ENCODE results near the gene NAT10. TPM values are rescaled to one million over a fixed set of nuclear protein-coding genes. Genes with fewer than 3 reads are reported as not detected.

NAT10 gene
- total RNA-seq, 2 donors from 2014 or later: 22.6 to 38.2 TPM

GRCh38 chr11:34184505-34185015 is 79.1 kb downstream of the NAT10 start:
- Histone ChIP-seq H3K4me3 (no peak overlapping the region), H3K27me3 (no peaks in the 10 kb centered on the region), H3K36me3 (replicated peaks in 1 of 2; ENCODE audit: insufficient read depth in 1 of 2, low read depth in 2 of 2) (no peaks in the 10 kb centered on the region), H3K27ac (no peak overlapping the region), H3K4me1 (peaks cover 4% of the 10 kb centered on the region), H3K9me3 (no peaks in the 10 kb centered on the region)
- TF ChIP-seq POLR2A (IDR thresholded peaks at IDR 0.05) (no peak), CTCF (IDR thresholded peaks at IDR 0.05) (no peak)
- DNase-seq: no peak
- intact Hi-C loops (cut with DNase I): no loop called here
- 81 to 97% methylated on average over 4 to 14 of the region's 14 CpGs for WGBS, 2 donors
- no peak for ATAC-seq

- WGBS, 2 donors: 88% methylated on average over 20 to 22 of the region's 22 CpGs
- intact Hi-C loops (cut with DNase I): no loop called here
Observed at GRCh38 chr11:34185926-34186841, 80.8 kb downstream of the NAT10 start.

GRCh38 chr11:34188181-34188580 is 82.8 kb downstream of the NAT10 start:
- no peak overlapping the region for H3K27ac ChIP-seq
- 77 to 78% methylated on average over 5 of the region's 5 CpGs for WGBS, 2 donors
- no peaks in the 10 kb centered on the region for H3K36me3 ChIP-seq (replicated peaks in 1 of 2; ENCODE audit: insufficient read depth in 1 of 2, low read depth in 2 of 2)
- no peaks in the 10 kb centered on the region for H3K9me3 ChIP-seq
- TF ChIP-seq POLR2A (IDR thresholded peaks at IDR 0.05): no peak
- no peak for TF ChIP-seq CTCF (IDR thresholded peaks at IDR 0.05)
- H3K27me3 ChIP-seq: no peaks in the 10 kb centered on the region
- ATAC-seq (no peak), DNase-seq (no peak)
- no peak overlapping the region for H3K4me3 ChIP-seq
- intact Hi-C loops (cut with DNase I): no loop called here
- peaks cover 4% of the 10 kb centered on the region for H3K4me1 ChIP-seq

More at GRCh38 chr11:34185926-34186841, 80.8 kb downstream of the NAT10 start:
- Histone ChIP-seq H3K9me3 (no peaks in the 10 kb centered on the region), H3K4me1 (peaks cover 4% of the 10 kb centered on the region), H3K27me3 (no peaks in the 10 kb centered on the region), H3K4me3 (no peak overlapping the region), H3K36me3 (replicated peaks in 1 of 2; ENCODE audit: insufficient read depth in 1 of 2, low read depth in 2 of 2) (no peaks in the 10 kb centered on the region), H3K27ac (no peak overlapping the region)
- ATAC-seq: no peak
- TF ChIP-seq POLR2A (IDR thresholded peaks at IDR 0.05): no peak
- TF ChIP-seq CTCF (IDR thresholded peaks at IDR 0.05): no peak
- no peak for DNase-seq

GRCh38 chr11:34189191-34189590 is 83.8 kb downstream of the NAT10 start:
- Histone ChIP-seq H3K4me1 (peaks cover 4% of the 10 kb centered on the region), H3K4me3 (no peak overlapping the region), H3K27ac (no peak overlapping the region), H3K36me3 (replicated peaks in 1 of 2; ENCODE audit: insufficient read depth in 1 of 2, low read depth in 2 of 2) (no peaks in the 10 kb centered on the region), H3K27me3 (no peaks in the 10 kb centered on the region), H3K9me3 (no peaks in the 10 kb centered on the region)
- 81% methylated on average over 9 of the region's 9 CpGs for WGBS, 2 donors
- DNase-seq (no peak), ATAC-seq (no peak)
- intact Hi-C loops (cut with DNase I): no loop called here
- TF ChIP-seq CTCF (IDR thresholded peaks at IDR 0.05) (no peak), POLR2A (IDR thresholded peaks at IDR 0.05) (no peak)
